MM.1S (cell line): ENCODE data around the gene SLC4A9.

Experiments
- CTCF ChIP-seq: fragments of 300-600 bp; sonication (generic); IDR thresholded peaks from 2 replicates; pipeline ENCODE4 v1.5.1; 2016; ENCODE audit warnings: antibody characterized with exemption, low read length, mixed read lengths
- EZH2phosphoT487 ChIP-seq: fragments of 300-600 bp; sonication (generic); IDR thresholded peaks from 2 replicates; pipeline ENCODE4 v1.6.1; 2018; ENCODE audit warnings: antibody characterized with exemption, low read length

- TF ChIP-seq CTCF (no peak), EZH2phosphoT487 (no peak)
Measured at GRCh38 chr5:140420226-140420570, 60.2 kb downstream of the SLC4A9 start.
